Psoas muscle (tissue), 8 donors: ENCODE results near the gene ST3GAL2. TPM values are rescaled to one million over a fixed set of nuclear protein-coding genes. Genes with fewer than 3 reads are reported as not detected.

Experiments used
- ATAC-seq, 4 donors: fragments of 200-7000 bp; cut with Tn5 transposase; one replicate each; pipeline ENCODE4 v1.9.1; 2020; ENCODE audit warnings: moderate library complexity in 3 of 4, mild to moderate bottlenecking in 2 of 4
- DNase-seq, 2 donors: peaks; one replicate each; pipeline ENCODE4 v3.0.0-alpha.2; 2020
- H3K27ac ChIP-seq: fragments of 200-600 bp; one replicate; pipeline ENCODE4 v1.8.0; 2022
- H3K27me3 ChIP-seq, 3 donors: fragments of 200-600 bp in 1 of 3; one replicate each; pipeline versions ENCODE4 v1.6.1 to v1.8.0; 2013 to 2022; ENCODE audit warnings: low read length in 2 of 3, mild to moderate bottlenecking in 2 of 3, moderate library complexity in 1 of 3; ENCODE audit not compliant: insufficient read depth in 3 of 3
- H3K36me3 ChIP-seq, 2 donors: fragments of 200-600 bp in 1 of 2; one replicate each; pipeline versions ENCODE4 v1.6.1 to v1.8.0; 2013 to 2022; ENCODE audit warnings: low read depth in 1 of 2, mild to moderate bottlenecking in 1 of 2, moderate library complexity in 1 of 2; ENCODE audit not compliant: insufficient read depth in 1 of 2
- H3K4me1 ChIP-seq: fragments of 200-600 bp; one replicate; pipeline ENCODE4 v1.8.0; 2022
- H3K4me3 ChIP-seq: fragments of 200-600 bp; one replicate; pipeline ENCODE4 v1.8.0; 2022; ENCODE audit warnings: mild to moderate bottlenecking
- H3K9me3 ChIP-seq: fragments of 200-600 bp; one replicate; pipeline ENCODE4 v1.8.0; 2022
- CTCF ChIP-seq: fragments of 200-600 bp; IDR thresholded peaks from one replicate; pipeline ENCODE4 v1.8.0; 2022; ENCODE audit warnings: antibody characterized with exemption
- WGBS, 3 donors: extraction: QIAGEN DNeasy Blood & Tissue Kit; methylation state at CpG; one replicate each; pipeline versions ENCODE4 v1.1.6 to v1.1.7; 2013; 5-methylcytosine and 5-hydroxymethylcytosine counted together
- intact Hi-C, 2 donors: fragments of 100-400 bp; cut with DNase I; formaldehyde crosslinking; loops; one replicate each; pipeline versions ENCODE4 v1.11.0 to v1.14.2; 2022
- polyA plus RNA-seq, 3 donors: library from polyadenylated mRNA; stranded (reverse); fragments of 200-250 nt; gene quantifications; one replicate each; pipeline ENCODE4 v1.2.3, GENCODE V29; 2013
- total RNA-seq, 4 donors: library from RNA; stranded (reverse); fragmentation: NEBNext Ultra II Directional in 2 of 4; extraction: Animal tissue kit (Norgen Biotek cat#: 25700) in 2 of 4; gene quantifications; one replicate each; pipeline versions ENCODE4 v1.2.1 to v1.2.4, GENCODE V29; 2021 to 2023
- donor health status: healthy with polysubstance abuse.
- donor health status: DM: no; HTN: no; CAD: no; lungs with moderate emphysema.
- donor health status: Bipolar disorder and iron deficiency.
- donor health status: healthy.
- donor health status: DM: yes; HTN: yes; CAD: no.
- donor health status: DM: no; HTN: no; CAD: no.
- donor health status: DM: no; HTN: no; CAD: no.
- donor health status: DM: yes; HTN: yes; CAD: no.

The ST3GAL2 gene
- total and polyA plus RNA-seq, 7 donors = 7.0 to 33.0 (median 19.8) TPM

- H3K36me3 ChIP-seq = peaks cover 0 to 25% of the 10 kb centered on the region in 2 donors
- no peaks in the 10 kb centered on the region for H3K9me3 ChIP-seq
- intact Hi-C loops = no loop called here
- H3K4me3 ChIP-seq = no peak overlapping the region
- H3K27ac ChIP-seq = no peak overlapping the region
- DNase-seq = no peak
- TF ChIP-seq CTCF = no peak
- H3K27me3 ChIP-seq = no peaks in the 10 kb centered on the region
- 82 to 86% (median 85%) methylated on average over 10 of the region's 10 CpGs for WGBS, 3 donors
- peaks cover 7% of the 10 kb centered on the region for H3K4me1 ChIP-seq
- no peak for ATAC-seq
These were observed 38.9 kb downstream of the ST3GAL2 start for GRCh38 chr16:70399951-70400350.

GRCh38 chr16:70399381-70399780, 39.5 kb downstream of the ST3GAL2 start:
- 71 to 80% (median 74%) methylated on average over 8 of the region's 8 CpGs for WGBS, 3 donors
- TF ChIP-seq CTCF = no peak
- H3K27me3 ChIP-seq = no peaks in the 10 kb centered on the region
- intact Hi-C loops = no loop called here
- no peak overlapping the region for H3K27ac ChIP-seq
- no peak overlapping the region for H3K4me3 ChIP-seq
- no peak for DNase-seq
- peak in 1 of 4 donors; percentile 16 for ATAC-seq
- no peaks in the 10 kb centered on the region for H3K9me3 ChIP-seq
- H3K4me1 ChIP-seq = peaks cover 1% of the 10 kb centered on the region
- H3K36me3 ChIP-seq = peaks cover 0 to 30% of the 10 kb centered on the region in 2 donors

GRCh38 chr16:70398177-70398743, 40.6 kb downstream of the ST3GAL2 start:
- Histone ChIP-seq H3K27ac (no peak overlapping the region), H3K27me3 (no peaks in the 10 kb centered on the region), H3K4me1 (no peaks in the 10 kb centered on the region), H3K9me3 (no peaks in the 10 kb centered on the region), H3K36me3 (peaks cover 0 to 32% of the 10 kb centered on the region in 2 donors), H3K4me3 (no peak overlapping the region)
- intact Hi-C loops = no loop called here
- ATAC-seq = no peak
- WGBS, 3 donors = 93 to 95% (median 94%) methylated on average over 28 to 30 of the region's 30 CpGs
- DNase-seq = no peak
- no peak for TF ChIP-seq CTCF

GRCh38 chr16:70396246-70396904, 42.5 kb downstream of the ST3GAL2 start:
- TF ChIP-seq CTCF = no peak
- ATAC-seq = no peak
- no peaks in the 10 kb centered on the region for H3K27me3 ChIP-seq
- no peak overlapping the region for H3K4me3 ChIP-seq
- no peak for DNase-seq
- peaks cover 11% of the 10 kb centered on the region for H3K4me1 ChIP-seq
- no peaks in the 10 kb centered on the region for H3K9me3 ChIP-seq
- WGBS, 3 donors = 77 to 88% (median 83%) methylated on average over 6 of the region's 6 CpGs
- no peak overlapping the region for H3K27ac ChIP-seq
- intact Hi-C loops = no loop called here
- H3K36me3 ChIP-seq = peaks cover 0 to 36% of the 10 kb centered on the region in 2 donors
